ENCODE measurements around the gene UBE2N.
A peak's percentile ranks its signal among the peaks of the same experiment; 100 is the strongest.
"Not testable (repeated sequence)": the region's sequence is repeated elsewhere in the genome, so short reads cannot be mapped to it uniquely, and the experiment has no call there.

Gene UBE2N

DNA sequence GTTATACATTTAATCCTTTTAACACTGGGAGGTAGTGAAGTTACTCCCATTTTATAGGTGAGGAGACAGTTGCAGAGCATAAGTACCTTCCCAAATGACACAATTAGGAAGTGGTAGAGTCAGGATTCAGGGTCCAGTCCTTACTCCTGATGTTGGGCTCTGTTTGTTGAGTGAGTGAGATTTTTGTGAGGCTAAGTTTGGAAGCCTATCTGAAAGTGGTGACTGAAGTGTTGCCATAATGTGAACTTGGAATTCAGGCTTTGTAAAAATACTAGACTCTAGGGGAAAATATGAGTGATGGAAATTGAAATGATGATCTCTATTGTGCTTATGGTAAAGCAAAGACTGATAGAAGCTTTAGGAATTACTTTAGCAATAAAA lies 61.8 kb downstream of the UBE2N start:
- no peak for DNase-seq (ENCODE audit: low read depth)

DNA sequence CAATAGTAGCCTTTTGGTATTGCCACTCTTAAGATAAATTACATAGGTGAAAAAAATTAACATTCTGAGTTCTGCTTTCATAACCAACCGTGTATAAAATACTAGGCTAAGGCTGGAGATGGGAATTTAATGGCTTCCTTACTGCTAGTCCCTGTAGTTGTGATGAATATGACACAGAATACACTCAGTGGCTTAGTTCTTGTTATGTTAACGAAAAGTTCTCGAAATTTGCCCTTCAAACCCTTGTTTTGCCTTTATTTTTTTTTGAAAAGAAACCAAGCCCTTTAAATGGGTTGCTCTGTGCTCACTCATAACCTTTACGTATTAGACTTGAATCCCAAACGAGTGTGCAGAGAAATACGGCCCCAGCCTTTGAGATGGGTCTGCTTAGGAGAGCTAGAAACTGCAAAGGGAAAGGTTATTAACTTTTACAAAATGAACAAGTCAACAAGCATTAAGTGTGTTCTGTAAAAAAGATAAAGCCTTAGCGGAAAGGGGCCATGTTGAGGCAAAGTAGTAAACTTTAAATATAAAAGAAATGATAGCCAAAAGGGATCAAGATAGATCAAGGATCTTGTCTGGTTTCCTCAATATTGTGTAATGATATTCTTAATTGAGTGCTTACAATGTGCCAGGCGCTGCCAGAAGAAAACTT lies 62.3 kb downstream of the UBE2N start:
- DNase-seq (ENCODE audit: low read depth), result no peak

DNA sequence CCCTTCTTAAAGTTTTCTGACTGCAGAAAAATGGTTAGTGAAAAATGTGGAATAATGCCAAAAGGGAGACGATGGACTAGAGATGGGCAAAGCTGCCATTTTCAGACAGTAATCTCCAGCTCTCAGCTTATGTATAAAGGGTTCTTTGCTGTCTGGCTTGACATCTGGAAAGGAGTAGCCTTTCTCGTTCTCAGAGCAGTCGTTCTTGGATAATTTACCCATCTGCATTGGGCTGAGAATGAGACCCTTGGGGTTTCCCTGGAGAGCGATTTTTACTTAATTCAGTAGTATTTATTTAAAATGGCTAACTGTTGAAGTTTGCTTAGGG lies 62.8 kb downstream of the UBE2N start:
- no peak for DNase-seq (ENCODE audit: low read depth)

DNA sequence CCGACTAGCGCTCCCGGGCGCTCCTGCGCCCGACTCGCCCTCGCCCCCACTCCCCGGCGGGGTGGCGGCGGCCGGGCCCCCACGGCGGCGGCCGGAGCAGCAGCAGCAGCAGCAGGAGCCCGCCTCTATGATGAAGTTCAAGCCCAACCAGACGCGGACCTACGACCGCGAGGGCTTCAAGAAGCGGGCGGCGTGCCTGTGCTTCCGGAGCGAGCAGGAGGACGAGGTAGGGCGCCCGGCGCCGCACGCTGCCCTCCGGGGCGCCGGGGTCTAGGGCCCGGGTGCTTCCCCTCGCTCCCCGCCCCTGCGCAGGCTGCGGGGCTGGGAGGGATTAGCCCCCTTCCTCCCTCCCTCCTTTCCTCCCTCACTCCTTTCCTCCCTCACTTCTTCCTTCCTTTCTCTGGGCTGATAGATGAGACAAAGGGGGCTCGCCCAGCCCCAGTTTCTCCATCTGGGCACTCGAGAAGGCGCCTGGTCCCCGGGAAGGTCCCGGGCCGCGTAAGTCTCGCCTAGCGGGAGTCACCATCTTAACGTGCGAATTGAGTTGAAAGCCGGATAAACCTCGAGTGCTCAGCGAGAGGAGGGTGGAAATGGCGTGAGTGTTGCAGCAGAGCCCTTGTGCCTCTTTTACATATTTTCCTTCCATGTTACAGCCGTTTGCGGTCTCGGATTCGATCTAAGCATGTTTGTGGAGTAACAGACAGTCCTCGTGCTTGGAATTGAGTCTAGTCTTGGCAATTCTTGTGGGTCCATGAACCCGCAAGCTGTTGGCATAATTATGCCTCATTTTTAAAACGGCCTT lies 63.4 kb downstream of the UBE2N start:
- DNase-seq (ENCODE audit: low read depth), result not testable (repeated sequence)

DNA sequence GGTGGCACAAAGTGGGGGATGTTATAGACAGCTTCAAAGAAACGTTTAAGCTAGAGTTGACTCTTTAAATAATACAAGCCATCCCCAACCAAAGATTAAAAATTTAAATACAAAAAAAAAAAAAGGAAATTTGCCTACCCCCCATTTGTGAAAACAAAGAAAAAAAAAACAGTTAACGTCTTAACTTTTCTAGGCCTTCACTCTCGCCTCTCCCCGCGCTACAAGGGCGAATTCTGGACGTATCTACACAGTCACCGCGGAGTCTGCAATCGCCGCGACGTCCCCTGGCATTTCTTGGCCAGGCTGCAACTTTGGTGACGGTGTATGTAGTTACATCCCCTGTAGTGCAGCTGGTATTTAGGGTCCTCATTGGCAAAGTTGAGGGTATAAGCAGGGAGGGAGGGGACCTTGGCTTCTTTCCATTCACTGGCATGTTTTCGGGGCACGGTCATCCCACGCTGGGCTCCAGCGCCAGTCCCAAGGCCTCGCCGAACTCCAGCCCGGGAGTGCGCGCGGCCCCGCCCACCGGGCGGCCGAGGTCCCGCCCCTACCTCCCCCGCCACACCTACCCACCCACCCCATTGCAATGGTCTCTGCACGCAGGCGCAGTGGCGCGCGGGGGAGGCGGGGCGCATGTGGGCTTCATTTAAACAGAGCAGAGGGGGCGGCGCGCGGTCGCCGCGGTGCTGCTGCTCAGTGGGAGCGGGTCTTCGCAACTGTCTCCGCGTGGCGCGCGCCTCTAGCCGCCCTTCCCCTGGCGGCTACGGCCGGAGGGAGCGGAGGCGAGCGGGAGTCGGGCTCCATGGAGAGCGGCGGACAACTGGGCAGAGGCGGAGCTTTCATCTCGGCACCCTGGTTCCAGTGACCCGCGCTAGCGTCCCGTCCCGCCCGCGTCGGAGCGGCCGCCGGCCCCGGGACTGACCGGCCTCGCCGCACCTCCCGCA lies 64.2 kb downstream of the UBE2N start, which contains the start of gene NUDT4:
Gene NUDT4 (plus strand): TSS at position 674 of the 944 bp plus-strand sequence. CDS start 398 bp downstream, outside the sequence.
- DNase-seq (ENCODE audit: low read depth), result peak; percentile 54

GRCh38 chr12:93376436-93377251 lies 65.1 kb downstream of the UBE2N start:
- DNase-seq (ENCODE audit: low read depth), result no peak

GRCh38 chr12:93375906-93376305 lies 65.8 kb downstream of the UBE2N start:
- DNase-seq (ENCODE audit: low read depth), result no peak

- DNase-seq (ENCODE audit: low read depth), result no peak
These were observed 67.6 kb downstream of the UBE2N start for GRCh38 chr12:93373961-93374656.

DNA sequence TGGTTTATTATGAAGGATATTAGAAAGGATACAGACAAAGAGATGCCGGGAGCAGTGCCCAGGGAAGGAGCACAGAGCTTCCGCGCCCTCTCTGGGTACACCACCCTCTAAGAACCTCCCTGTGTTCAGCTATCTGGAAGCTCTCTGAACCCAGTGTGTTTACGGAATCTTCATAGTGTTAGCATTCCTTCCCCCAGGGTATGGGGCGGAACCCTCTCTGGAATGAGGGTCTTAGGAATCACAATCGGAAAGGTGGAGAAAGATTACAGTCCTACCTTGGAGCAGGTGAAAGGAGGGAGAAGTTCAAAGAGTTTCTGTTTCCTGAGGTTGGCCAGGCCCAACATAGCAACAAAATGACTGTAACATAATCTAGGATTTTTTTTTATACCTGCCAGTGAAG lies 70.8 kb downstream of the UBE2N start:
- no peak for DNase-seq (ENCODE audit: low read depth)

DNA sequence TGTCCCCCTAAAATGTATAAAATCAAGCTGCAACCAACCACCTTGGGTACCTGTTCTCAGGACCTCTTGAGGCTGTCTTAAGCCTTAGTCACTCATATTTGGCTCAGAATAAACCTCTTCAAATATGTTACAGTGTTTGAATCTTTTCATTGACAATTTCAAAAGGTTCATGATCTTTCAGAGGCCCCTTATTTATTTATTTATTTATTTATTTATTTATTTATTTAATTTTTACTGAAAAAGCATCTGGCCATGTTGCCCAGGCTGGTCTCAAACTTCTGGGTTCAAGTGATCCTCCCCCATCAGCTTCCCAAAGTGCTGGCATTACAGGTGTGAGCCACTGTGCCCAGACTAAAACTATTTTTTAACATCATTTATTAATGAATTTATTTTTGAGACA lies 72.2 kb downstream of the UBE2N start:
- no peak for DNase-seq (ENCODE audit: low read depth)

- DNase-seq (ENCODE audit: low read depth), result no peak
These were observed 73.0 kb downstream of the UBE2N start for GRCh38 chr12:93368766-93369165.

- no peak for DNase-seq (ENCODE audit: low read depth)
These were observed 75.3 kb downstream of the UBE2N start for GRCh38 chr12:93366422-93366821.

- DNase-seq (ENCODE audit: low read depth), result no peak
These were observed 75.9 kb downstream of the UBE2N start for GRCh38 chr12:93365616-93366405.

DNA sequence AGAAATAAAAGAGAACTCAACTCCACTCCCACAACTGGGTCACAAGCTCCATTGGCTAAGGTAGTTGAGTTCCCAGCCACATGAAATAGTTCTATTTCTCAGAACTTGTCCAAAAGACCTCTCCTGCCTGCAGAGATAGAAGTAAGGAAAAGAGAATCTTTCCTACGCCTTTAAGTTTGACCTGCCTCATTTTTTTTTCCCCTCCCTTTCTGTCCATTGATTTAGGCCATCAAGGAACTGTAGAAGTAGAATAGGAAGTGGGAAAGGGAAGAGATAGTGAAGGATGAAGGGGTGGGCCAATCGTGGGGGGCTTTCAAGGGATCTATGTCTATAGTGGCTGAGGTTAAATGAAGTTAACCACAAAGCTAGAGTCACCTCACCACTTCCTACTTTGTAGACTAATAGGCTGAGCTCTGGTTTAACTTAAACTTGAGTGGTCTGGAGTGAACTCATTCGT lies 77.9 kb downstream of the UBE2N start:
- DNase-seq (ENCODE audit: low read depth), result no peak

- DNase-seq (ENCODE audit: low read depth), result no peak
These were observed 80.4 kb downstream of the UBE2N start for GRCh38 chr12:93361151-93361919.

- no peak for DNase-seq (ENCODE audit: low read depth)
These were observed 81.1 kb downstream of the UBE2N start for GRCh38 chr12:93360688-93361087.

GRCh38 chr12:93358821-93359220 lies 82.9 kb downstream of the UBE2N start:
- no peak for DNase-seq (ENCODE audit: low read depth)

GRCh38 chr12:93358058-93358457 lies 83.7 kb downstream of the UBE2N start:
- no peak for DNase-seq (ENCODE audit: low read depth)

- DNase-seq (ENCODE audit: low read depth), result no peak
These were observed 85.5 kb downstream of the UBE2N start for GRCh38 chr12:93356214-93356613.
